ENCODE data around the gene L3MBTL1.

Gene L3MBTL1

GRCh38 chr20:43550456-43550855, 43.0 kb downstream of the L3MBTL1 start:
- no peaks in the 10 kb centered on the region for H3K9me3 ChIP-seq
- H3K27me3 ChIP-seq, result no peaks in the 10 kb centered on the region
- no peak for DNase-seq
- no peak overlapping the region for H3K4me3 ChIP-seq
- no peaks in the 10 kb centered on the region for H3K4me1 ChIP-seq
- H3K36me3 ChIP-seq, result peaks cover 0 to 33% (median 6%) of the 10 kb centered on the region in 3 donors
- intact Hi-C loops (cut with DNase I; ENCODE audit: low total_unique reads), result no loop called here
- H3K27ac ChIP-seq, result no peak overlapping the region
- TF ChIP-seq CTCF (IDR thresholded peaks at IDR 0.05), result no peak

- Histone ChIP-seq H3K9me3 (no peaks in the 10 kb centered on the region), H3K27me3 (no peaks in the 10 kb centered on the region), H3K4me3 (no peak overlapping the region), H3K27ac (no peak overlapping the region), H3K36me3 (peaks cover 0 to 12% (median 0%) of the 10 kb centered on the region in 3 donors), H3K4me1 (no peaks in the 10 kb centered on the region)
- intact Hi-C loops (cut with DNase I; ENCODE audit: low total_unique reads), result no loop called here
- DNase-seq, result no peak
- no peak for TF ChIP-seq CTCF (IDR thresholded peaks at IDR 0.05)
Observed at GRCh38 chr20:43554369-43554768, 46.9 kb downstream of the L3MBTL1 start.

- Histone ChIP-seq H3K4me3 (no peak within 1 kb of the TSS), H3K27me3 (no peaks in the 10 kb centered on the region), H3K36me3 (no peaks in the 10 kb centered on the region), H3K27ac (no peak within 1 kb of the TSS), H3K9me3 (no peaks in the 10 kb centered on the region), H3K4me1 (no peaks in the 10 kb centered on the region)
- intact Hi-C loops (cut with DNase I; ENCODE audit: low total_unique reads), result no loop called here
- no peak for DNase-seq
- no peak for TF ChIP-seq CTCF (IDR thresholded peaks at IDR 0.05)
Observed at GRCh38 chr20:43558412-43559146, 51.1 kb downstream of the L3MBTL1 start, which contains the start of gene SGK2. Gene SGK2, plus strand, starts transcription at chr20:43559027. Its CDS starts 7,469 bp downstream, at chr20:43566496.

GRCh38 chr20:43559147-43559987, 51.9 kb downstream of the L3MBTL1 start:
- TF ChIP-seq CTCF (IDR thresholded peaks at IDR 0.05), result no peak
- Histone ChIP-seq H3K36me3 (no peaks in the 10 kb centered on the region), H3K27me3 (no peaks in the 10 kb centered on the region), H3K4me1 (no peaks in the 10 kb centered on the region), H3K27ac (no peak overlapping the region), H3K4me3 (no peak overlapping the region), H3K9me3 (no peaks in the 10 kb centered on the region)
- DNase-seq, result no peak
- intact Hi-C loops (cut with DNase I; ENCODE audit: low total_unique reads), result no loop called here

- Histone ChIP-seq H3K9me3 (no peaks in the 10 kb centered on the region), H3K27ac (no peak overlapping the region), H3K4me3 (no peak overlapping the region), H3K27me3 (no peaks in the 10 kb centered on the region), H3K36me3 (no peaks in the 10 kb centered on the region), H3K4me1 (no peaks in the 10 kb centered on the region)
- no peak for DNase-seq
- intact Hi-C loops (cut with DNase I; ENCODE audit: low total_unique reads), result no loop called here
- no peak for TF ChIP-seq CTCF (IDR thresholded peaks at IDR 0.05)
Observed at GRCh38 chr20:43560974-43561373, 53.5 kb downstream of the L3MBTL1 start.

All from tibial artery (tissue), 4 donors.